Thoracic aorta (tissue), 2 donors: ENCODE data around the gene SCYL1. TPM values are rescaled to one million over a fixed set of nuclear protein-coding genes. Genes with fewer than 3 reads are reported as not detected.

Experiments used
- ATAC-seq: fragments of 150-250 bp; one replicate; pipeline ENCODE4 v1.8.0; 2017; ENCODE audit warnings: low read depth; ENCODE audit not compliant: insufficient number of reproducible peaks, low FRiP score
- DNase-seq: peaks from one replicate; pipeline ENCODE4 v3.0.0-alpha.2; 2020; ENCODE audit warnings: low spot score
- H3K27ac ChIP-seq, 2 donors: fragments of 200-600 bp; sonication (generic); 1 replicate in 1 of 2; 2 replicates in 1 of 2; pipeline ENCODE4 v1.5.1; 2016; ENCODE audit warnings: mild to moderate bottlenecking in 2 of 2, moderate library complexity in 2 of 2
- H3K27me3 ChIP-seq: fragments of 200-600 bp; sonication (generic); replicated peaks from 2 replicates; pipeline ENCODE4 v1.6.0; 2016; ENCODE audit warnings: mild to moderate bottlenecking; ENCODE audit not compliant: insufficient read depth
- H3K36me3 ChIP-seq: fragments of 200-600 bp; sonication (generic); one replicate; pipeline ENCODE4 v1.5.1; 2016
- H3K4me1 ChIP-seq, 2 donors: fragments of 200-600 bp; sonication (generic); 1 replicate in 1 of 2; 2 replicates in 1 of 2; pipeline versions ENCODE4 v1.5.1 to v1.6.0; 2016; ENCODE audit warnings: low read depth in 2 of 2, mild to moderate bottlenecking in 1 of 2; ENCODE audit not compliant: control insufficient read depth in 1 of 2
- H3K4me3 ChIP-seq: fragments of 200-600 bp; sonication (generic); 2 replicates; pipeline ENCODE4 v1.5.1; 2016; ENCODE audit warnings: mild to moderate bottlenecking
- H3K9me3 ChIP-seq: fragments of 200-600 bp; sonication (generic); 2 replicates; pipeline ENCODE4 v1.5.1; 2016
- total RNA-seq, 2 donors: library from RNA; depleted of rRNA; stranded (reverse); fragments of >200 nt; gene quantifications; one replicate each; pipeline versions ENCODE4 v1.1.0 to v1.2.3, GENCODE V29; 2016
- TF ChIP-seq, protein P1 (sequence below): fragments of 200-600 bp; sonication (generic); IDR thresholded peaks from one replicate; pipeline ENCODE4 v1.5.1; 2019; ENCODE audit warnings: antibody characterized with exemption

SCYL1 gene
- total RNA-seq, 2 donors from 2014 or later, result 96.8 to 106 TPM

- Histone ChIP-seq H3K36me3 (peaks cover 31% of the 10 kb centered on the region), H3K4me1 (peaks cover 20 to 33% of the 10 kb centered on the region in 2 donors), H3K4me3 (no peak overlapping the region), H3K9me3 (no peaks in the 10 kb centered on the region), H3K27me3 (no peaks in the 10 kb centered on the region), H3K27ac (no peak overlapping the region)
- no peak for DNase-seq
- no peak for ATAC-seq
- TF ChIP-seq, protein P1, sequence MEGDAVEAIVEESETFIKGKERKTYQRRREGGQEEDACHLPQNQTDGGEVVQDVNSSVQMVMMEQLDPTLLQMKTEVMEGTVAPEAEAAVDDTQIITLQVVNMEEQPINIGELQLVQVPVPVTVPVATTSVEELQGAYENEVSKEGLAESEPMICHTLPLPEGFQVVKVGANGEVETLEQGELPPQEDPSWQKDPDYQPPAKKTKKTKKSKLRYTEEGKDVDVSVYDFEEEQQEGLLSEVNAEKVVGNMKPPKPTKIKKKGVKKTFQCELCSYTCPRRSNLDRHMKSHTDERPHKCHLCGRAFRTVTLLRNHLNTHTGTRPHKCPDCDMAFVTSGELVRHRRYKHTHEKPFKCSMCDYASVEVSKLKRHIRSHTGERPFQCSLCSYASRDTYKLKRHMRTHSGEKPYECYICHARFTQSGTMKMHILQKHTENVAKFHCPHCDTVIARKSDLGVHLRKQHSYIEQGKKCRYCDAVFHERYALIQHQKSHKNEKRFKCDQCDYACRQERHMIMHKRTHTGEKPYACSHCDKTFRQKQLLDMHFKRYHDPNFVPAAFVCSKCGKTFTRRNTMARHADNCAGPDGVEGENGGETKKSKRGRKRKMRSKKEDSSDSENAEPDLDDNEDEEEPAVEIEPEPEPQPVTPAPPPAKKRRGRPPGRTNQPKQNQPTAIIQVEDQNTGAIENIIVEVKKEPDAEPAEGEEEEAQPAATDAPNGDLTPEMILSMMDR, result peak; percentile 6
Observed at GRCh38 chr11:65552388-65552951, 27.6 kb downstream of the SCYL1 start.

GRCh38 chr11:65553301-65554001 is 28.6 kb downstream of the SCYL1 start:
- TF ChIP-seq, protein P1, result no peak
- Histone ChIP-seq H3K36me3 (peaks cover 21% of the 10 kb centered on the region), H3K27ac (peak overlapping the region; percentile 9 to 96), H3K4me1 (peaks cover 20 to 34% of the 10 kb centered on the region in 2 donors), H3K4me3 (no peak overlapping the region), H3K27me3 (no peaks in the 10 kb centered on the region), H3K9me3 (no peaks in the 10 kb centered on the region)
- DNase-seq, result no peak
- no peak for ATAC-seq

DNA sequence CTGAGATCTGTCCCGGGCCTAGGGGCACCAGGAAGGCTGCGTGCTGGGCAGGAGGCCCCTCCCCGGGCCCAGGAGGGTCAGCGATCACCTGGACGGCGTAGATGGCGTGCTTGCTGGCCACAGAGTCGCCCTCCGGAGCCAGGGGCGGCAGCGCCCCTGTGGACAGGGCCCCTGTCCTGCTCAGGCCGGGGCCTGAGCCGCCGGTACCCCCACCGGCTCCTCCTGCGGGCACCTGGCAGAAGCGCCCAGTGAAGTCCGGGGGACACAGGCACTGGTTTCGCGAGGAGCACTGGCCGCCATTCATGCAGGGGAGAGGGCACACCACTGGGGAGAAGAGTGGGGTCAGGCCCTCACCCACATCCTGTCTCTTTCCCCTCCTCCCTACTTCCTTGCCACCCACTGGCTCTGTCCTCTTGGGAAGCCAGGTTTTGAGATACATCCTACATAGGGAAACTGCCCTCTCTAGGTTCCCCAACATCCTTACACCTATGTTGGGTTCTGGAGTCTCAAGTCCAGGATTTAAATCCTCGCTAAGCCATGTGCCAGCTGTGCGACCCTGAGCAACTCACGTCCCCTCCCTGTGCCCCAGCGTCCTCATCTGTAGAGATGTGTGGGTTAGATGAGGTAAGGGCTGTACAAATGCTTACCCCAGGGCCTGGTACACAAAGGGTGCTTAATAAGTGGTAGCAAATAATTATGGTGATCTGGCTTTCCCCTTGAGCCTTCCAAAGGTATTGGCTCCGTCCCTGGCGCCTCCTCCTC is 29.4 kb downstream of the SCYL1 start:
- peaks cover 27 to 42% of the 10 kb centered on the region in 2 donors for H3K4me1 ChIP-seq
- ATAC-seq (no peak), DNase-seq (no peak)
- TF ChIP-seq, protein P1, result no peak
- H3K27ac ChIP-seq, result peak overlapping the region; percentile 96 to 99
- H3K9me3 ChIP-seq, result no peaks in the 10 kb centered on the region
- H3K27me3 ChIP-seq, result no peaks in the 10 kb centered on the region
- H3K36me3 ChIP-seq, result peaks cover 13% of the 10 kb centered on the region
- H3K4me3 ChIP-seq, result no peak overlapping the region

DNA sequence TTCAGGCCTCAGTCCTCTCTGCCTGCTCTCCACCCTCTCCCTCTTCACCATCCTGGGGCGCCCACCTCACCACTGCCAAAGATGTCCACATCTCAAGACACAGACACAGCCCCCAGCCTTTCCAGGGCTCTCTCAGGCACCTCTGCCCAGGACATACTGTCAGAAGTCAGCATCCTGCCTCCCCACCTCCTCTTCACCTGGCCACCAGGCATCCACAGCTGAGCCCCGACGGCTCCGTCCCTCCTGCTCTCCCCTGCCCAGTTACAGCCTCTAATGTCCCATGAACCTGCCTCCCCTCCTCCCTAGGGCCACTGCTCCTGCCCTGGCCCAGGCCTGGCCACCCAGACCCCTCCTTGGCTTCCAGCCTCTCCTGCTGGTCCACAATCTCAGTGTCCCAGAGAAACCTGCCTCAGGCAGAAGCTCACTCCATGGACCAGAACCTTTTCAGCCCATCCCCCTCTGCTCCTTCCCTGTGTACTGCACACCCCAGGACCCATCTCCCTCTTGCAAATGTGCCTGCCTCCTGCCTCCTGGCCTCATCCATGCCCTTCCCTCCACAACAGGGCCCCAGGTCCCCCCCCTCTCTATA is 30.1 kb downstream of the SCYL1 start:
- no peak for DNase-seq
- Histone ChIP-seq H3K27me3 (no peaks in the 10 kb centered on the region), H3K4me3 (no peak overlapping the region), H3K9me3 (no peaks in the 10 kb centered on the region), H3K36me3 (peaks cover 13% of the 10 kb centered on the region), H3K4me1 (peaks cover 34 to 49% of the 10 kb centered on the region in 2 donors), H3K27ac (peak overlapping the region; percentile 96 to 99)
- ATAC-seq, result no peak
- TF ChIP-seq, protein P1, result no peak
